OCI-LY1 (cell line): ENCODE measurements around the gene CACNB3.

Source experiments
- H2AFZ ChIP-seq: fragments of 200-600 bp; sonication (generic), shearing (Covaris generic); 2 replicates; pipeline ENCODE4 v1.6.0; 2014; ENCODE audit warnings: antibody characterized with exemption, mild to moderate bottlenecking, low read length
- H3F3A ChIP-seq: fragments of 200-600 bp; sonication (generic), shearing (Covaris generic); 2 replicates; pipeline ENCODE4 v1.6.0; 2014; ENCODE audit warnings: mild to moderate bottlenecking, antibody characterized with exemption, low read length, moderate library complexity; ENCODE audit not compliant: insufficient read depth
- H3K27ac ChIP-seq: fragments of 200-600 bp; sonication (generic); 2 replicates; pipeline ENCODE4 v1.5.1; 2014; ENCODE audit warnings: low read length, mixed run types, mild to moderate bottlenecking, low read depth; ENCODE audit not compliant: poor library complexity, severe bottlenecking
- H3K27me3 ChIP-seq: fragments of 200-600 bp; sonication (generic); 2 replicates; pipeline ENCODE4 v1.6.0; 2014; ENCODE audit warnings: antibody characterized with exemption, mild to moderate bottlenecking, low read length, moderate library complexity; ENCODE audit not compliant: insufficient read depth
- H3K36me3 ChIP-seq: fragments of 200-600 bp; sonication (generic); 2 replicates; pipeline ENCODE4 v1.6.1; 2014; ENCODE audit warnings: mild to moderate bottlenecking, antibody characterized with exemption, low read length, moderate library complexity, mixed read lengths; ENCODE audit not compliant: insufficient read depth
- H3K4me1 ChIP-seq: fragments of 200-600 bp; sonication (generic); 2 replicates; pipeline ENCODE4 v1.5.1; 2014; ENCODE audit warnings: mild to moderate bottlenecking, low read length, moderate library complexity; ENCODE audit not compliant: insufficient read depth, severe bottlenecking
- H3K4me2 ChIP-seq: fragments of 200-600 bp; sonication (generic), shearing (Covaris generic); 2 replicates; pipeline ENCODE4 v1.6.1; 2014; ENCODE audit warnings: low read length
- H3K4me3 ChIP-seq: fragments of 200-600 bp; sonication (generic); 2 replicates; pipeline ENCODE4 v1.5.1; 2014; ENCODE audit warnings: low read length, low read depth, mild to moderate bottlenecking, mixed read lengths; ENCODE audit not compliant: poor library complexity, severe bottlenecking
- H3K79me2 ChIP-seq: fragments of 200-600 bp; shearing (Covaris generic); 2 replicates; pipeline ENCODE4 v1.6.1; 2016; ENCODE audit warnings: mixed run types, low read length, mixed read lengths; ENCODE audit not compliant: insufficient read depth
- H3K9ac ChIP-seq: fragments of 200-600 bp; sonication (generic), shearing (Covaris generic); 2 replicates; pipeline ENCODE4 v1.6.1; 2014; ENCODE audit warnings: mild to moderate bottlenecking, low read length, mixed read lengths
- H3K9me2 ChIP-seq: fragments of 200-600 bp; sonication (generic), shearing (Covaris generic); 2 replicates; pipeline ENCODE4 v1.6.1; 2014; ENCODE audit warnings: low read depth, mild to moderate bottlenecking, low read length, mixed read lengths
- H3K9me3 ChIP-seq: fragments of 200-600 bp; shearing (Covaris generic); 2 replicates; pipeline ENCODE4 v1.6.1; 2014; ENCODE audit warnings: low read length, mixed read lengths
- H4K20me1 ChIP-seq: fragments of 200-600 bp; sonication (generic), shearing (Covaris generic); 2 replicates; pipeline ENCODE4 v1.6.0; 2016; ENCODE audit warnings: mild to moderate bottlenecking, low read length; ENCODE audit not compliant: insufficient read depth
- EZH2 ChIP-seq: fragments of 200-600 bp; sonication (generic), shearing (Covaris generic); IDR thresholded peaks from 2 replicates; pipeline ENCODE4 v1.8.0; 2017; ENCODE audit warnings: borderline replicate concordance, mixed run types, mild to moderate bottlenecking, antibody characterized with exemption, low read length, moderate library complexity, mixed read lengths
- TF ChIP-seq, protein P1 (sequence below): fragments of 200-600 bp; sonication (generic), shearing (Covaris generic); IDR thresholded peaks from 2 replicates; pipeline ENCODE4 v1.5.1; 2017; ENCODE audit warnings: mild to moderate bottlenecking, antibody characterized with exemption, low read length, moderate library complexity, mixed read lengths

CACNB3 gene

DNA sequence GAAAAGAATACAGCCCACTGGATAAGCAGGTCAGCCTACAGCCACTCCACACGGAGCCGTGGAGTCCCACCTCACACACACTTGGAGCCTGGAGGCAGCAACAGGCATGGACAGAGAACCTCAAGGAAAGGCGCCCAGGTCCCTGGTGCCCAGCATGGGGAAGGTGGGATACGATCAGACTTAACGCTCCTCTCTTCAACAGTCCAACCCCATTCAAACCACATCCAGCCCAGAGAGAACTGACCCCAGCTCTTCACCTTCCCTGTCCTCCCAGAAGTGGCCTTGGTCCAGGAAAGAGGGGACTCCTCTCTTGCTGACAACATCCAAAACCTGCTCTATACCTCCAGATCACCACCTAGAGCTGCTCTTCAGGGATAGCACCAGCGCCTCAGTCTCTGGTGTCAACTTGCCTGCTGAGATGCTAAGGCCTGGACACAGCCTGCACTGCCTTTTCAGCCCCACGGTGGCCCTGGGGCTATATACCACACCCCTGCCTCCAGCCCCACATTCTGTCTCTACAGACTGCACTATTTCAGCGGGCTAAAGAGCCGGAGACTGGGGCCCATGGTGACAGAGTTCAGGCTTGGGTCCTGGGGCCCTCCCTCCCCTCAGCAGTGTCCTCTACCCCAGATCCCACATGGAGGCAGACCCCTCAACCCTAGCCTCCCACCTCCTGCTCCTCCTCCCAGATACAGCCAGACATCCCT lies 36.4 kb upstream of the CACNB3 start:
- TF ChIP-seq, protein P1, sequence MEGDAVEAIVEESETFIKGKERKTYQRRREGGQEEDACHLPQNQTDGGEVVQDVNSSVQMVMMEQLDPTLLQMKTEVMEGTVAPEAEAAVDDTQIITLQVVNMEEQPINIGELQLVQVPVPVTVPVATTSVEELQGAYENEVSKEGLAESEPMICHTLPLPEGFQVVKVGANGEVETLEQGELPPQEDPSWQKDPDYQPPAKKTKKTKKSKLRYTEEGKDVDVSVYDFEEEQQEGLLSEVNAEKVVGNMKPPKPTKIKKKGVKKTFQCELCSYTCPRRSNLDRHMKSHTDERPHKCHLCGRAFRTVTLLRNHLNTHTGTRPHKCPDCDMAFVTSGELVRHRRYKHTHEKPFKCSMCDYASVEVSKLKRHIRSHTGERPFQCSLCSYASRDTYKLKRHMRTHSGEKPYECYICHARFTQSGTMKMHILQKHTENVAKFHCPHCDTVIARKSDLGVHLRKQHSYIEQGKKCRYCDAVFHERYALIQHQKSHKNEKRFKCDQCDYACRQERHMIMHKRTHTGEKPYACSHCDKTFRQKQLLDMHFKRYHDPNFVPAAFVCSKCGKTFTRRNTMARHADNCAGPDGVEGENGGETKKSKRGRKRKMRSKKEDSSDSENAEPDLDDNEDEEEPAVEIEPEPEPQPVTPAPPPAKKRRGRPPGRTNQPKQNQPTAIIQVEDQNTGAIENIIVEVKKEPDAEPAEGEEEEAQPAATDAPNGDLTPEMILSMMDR: no peak
- no peak for TF ChIP-seq EZH2
- Histone ChIP-seq H3K79me2 (no peaks in the 10 kb centered on the region), H3F3A (no peaks in the 10 kb centered on the region), H3K9me3 (no peaks in the 10 kb centered on the region), H3K27ac (no peak overlapping the region), H3K4me1 (no peaks in the 10 kb centered on the region), H3K4me2 (no peak overlapping the region), H2AFZ (no peak overlapping the region), H3K9ac (no peak overlapping the region), H3K36me3 (no peaks in the 10 kb centered on the region), H3K4me3 (no peak overlapping the region), H3K9me2 (no peaks in the 10 kb centered on the region), H4K20me1 (no peaks in the 10 kb centered on the region), H3K27me3 (peaks cover 14% of the 10 kb centered on the region; the same call in 1 of the 2 replicates)

DNA sequence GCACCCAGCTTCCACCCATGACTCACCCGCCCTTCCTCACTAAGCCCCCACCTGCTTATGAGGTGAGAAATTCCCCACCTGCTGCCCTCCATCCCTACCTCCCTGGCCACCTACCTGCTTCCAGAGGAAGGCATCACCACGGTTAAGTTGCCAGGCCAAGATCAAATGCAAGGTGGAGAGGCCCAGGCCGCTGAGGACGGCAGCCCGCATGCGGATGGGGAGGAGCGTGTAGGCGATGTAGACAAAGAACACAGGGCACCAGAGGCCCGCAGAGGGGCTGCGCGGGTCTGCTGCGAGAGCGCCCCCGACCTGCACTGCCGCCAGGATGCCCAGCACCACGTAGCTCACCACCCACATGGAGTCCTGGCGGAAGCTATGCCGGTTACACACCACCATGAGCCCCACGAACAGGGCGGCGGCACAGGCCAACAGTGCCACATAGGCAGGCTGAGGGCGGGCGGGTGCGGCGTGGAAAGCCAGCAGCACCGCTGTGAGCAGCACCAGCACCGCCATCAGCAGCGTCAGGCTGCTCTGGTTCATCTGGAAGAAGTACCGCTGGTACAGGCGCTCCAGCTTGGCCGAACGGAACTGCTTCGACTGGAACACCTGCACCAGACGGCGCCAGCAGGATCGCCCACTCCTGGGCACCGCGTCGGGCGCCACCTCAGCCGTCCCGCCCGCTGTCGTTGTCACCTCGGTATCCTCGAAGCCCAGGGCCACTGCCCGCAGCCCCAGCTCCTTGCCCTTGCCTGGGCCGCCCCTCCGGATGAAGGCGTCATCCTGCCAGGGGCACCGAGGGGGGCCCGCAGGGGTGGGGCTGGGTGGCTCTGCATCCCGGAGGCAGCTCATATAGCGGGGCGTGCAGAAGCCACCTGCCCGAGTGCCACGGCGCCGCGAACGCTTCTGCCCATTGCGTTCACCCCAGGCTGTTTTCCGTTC lies 35.6 kb upstream of the CACNB3 start:
- H3K9me2 ChIP-seq: no peaks in the 10 kb centered on the region
- no peak overlapping the region for H3K4me2 ChIP-seq
- no peak overlapping the region for H3K27ac ChIP-seq

DNA sequence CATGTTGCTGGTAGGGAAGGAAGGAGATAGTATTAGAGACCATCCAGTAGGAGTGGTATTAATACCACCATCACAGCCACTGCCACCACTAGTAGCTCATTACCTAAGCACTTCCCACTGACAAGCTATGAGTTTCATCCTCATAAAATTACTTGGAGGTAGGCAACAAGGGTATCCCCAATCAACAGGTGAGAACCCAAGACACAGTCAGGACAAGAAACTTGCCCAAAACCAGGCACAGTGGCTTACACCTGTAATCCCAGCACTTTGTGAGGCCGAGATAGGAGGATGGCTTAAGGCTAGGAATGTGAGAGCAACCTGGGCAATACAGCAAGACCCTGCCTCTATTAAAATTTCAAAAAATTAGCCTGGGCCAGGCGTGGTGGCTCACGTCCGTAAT lies 34.9 kb upstream of the CACNB3 start:
- H4K20me1 ChIP-seq: no peaks in the 10 kb centered on the region
- no peaks in the 10 kb centered on the region for H3K9me3 ChIP-seq
- H3K4me1 ChIP-seq: no peaks in the 10 kb centered on the region
- TF ChIP-seq, protein P1: no peak
- TF ChIP-seq EZH2: no peak
- no peak overlapping the region for H3K4me3 ChIP-seq
- no peaks in the 10 kb centered on the region for H3K9me2 ChIP-seq
- H3K79me2 ChIP-seq: no peaks in the 10 kb centered on the region
- H3F3A ChIP-seq: no peaks in the 10 kb centered on the region
- no peak overlapping the region for H2AFZ ChIP-seq
- no peak overlapping the region for H3K9ac ChIP-seq
- no peak overlapping the region for H3K4me2 ChIP-seq
- no peaks in the 10 kb centered on the region for H3K36me3 ChIP-seq
- no peak overlapping the region for H3K27ac ChIP-seq
- H3K27me3 ChIP-seq: peaks cover 14% of the 10 kb centered on the region; the same call in 1 of the 2 replicates

More for the DNA sequence above, 35.6 kb upstream of the CACNB3 start:
- Histone ChIP-seq H3K9ac (no peak overlapping the region), H3K27me3 (peaks cover 14% of the 10 kb centered on the region; the same call in 1 of the 2 replicates), H3K9me3 (no peaks in the 10 kb centered on the region), H2AFZ (no peak overlapping the region), H3K4me1 (no peaks in the 10 kb centered on the region), H3K36me3 (no peaks in the 10 kb centered on the region), H3K79me2 (no peaks in the 10 kb centered on the region), H3F3A (no peaks in the 10 kb centered on the region), H3K4me3 (no peak overlapping the region), H4K20me1 (no peaks in the 10 kb centered on the region)
- TF ChIP-seq EZH2: no peak
- TF ChIP-seq, protein P1: no peak
